Measurements from ENCODE around the gene ZNF491.
A peak's percentile ranks its signal among the peaks of the same experiment; 100 is the strongest.
"Not testable (repeated sequence)": the region's sequence is repeated elsewhere in the genome, so short reads cannot be mapped to it uniquely, and the experiment has no call there.

The ZNF491 gene

DNA sequence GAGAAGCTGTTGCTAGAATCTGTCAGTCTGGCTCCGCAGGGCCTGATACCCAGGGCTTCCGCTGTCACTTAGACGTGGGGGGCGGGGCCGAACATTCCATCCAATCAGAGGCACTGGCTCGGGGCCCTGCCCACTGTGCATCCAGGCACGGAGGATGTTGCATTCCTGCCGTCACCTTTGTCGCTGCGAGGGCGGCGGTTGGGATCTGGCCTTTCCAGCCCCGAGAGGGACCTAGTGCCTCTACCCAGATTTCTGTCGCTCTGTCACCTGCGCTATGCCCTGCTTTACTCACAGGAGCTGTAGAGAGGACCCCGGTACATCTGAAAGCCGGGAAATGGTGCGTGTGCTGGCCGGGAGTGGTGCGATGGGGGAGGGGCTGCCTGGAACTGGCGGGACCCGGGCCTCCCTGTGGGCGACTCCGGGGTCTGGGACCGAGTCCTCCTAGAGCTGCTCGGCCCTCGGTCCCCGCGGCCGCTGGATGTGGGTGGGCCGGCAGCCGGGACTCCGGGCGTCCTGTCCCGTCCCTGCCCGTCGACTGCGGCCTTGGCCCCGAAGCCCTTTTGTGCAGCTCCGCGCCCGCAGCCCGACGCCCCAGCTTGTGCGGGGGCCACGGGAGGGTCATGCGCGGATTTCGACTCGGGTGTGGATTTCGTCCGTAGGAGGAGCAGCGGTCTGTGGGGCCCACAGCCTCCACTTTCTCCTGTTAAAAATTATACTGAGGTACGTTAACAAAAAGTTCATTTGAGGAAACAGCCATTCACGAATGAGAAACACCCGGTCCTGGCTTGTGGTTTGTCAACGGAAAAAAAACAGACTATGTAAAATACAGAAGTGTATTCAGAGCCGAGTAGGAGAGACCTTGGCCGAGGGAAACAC lies 50.5 kb downstream of the ZNF491 start, which contains the start of gene ZNF439:
Gene ZNF439, plus strand, starts transcription at position 133 of the 876 bp plus-strand sequence. Its CDS starts 142 bp downstream, at position 275.
- Histone ChIP-seq H3K27ac (peak within 1 kb of the TSS; percentile 74 to 76), H3K27me3 (no peaks in the 10 kb centered on the region), H3K4me1 (peaks cover 0 to 23% (median 11%) of the 10 kb centered on the region in 4 donors), H3K9me3 (peaks cover 0 to 13% (median 5%) of the 10 kb centered on the region in 3 donors), H3K4me3 (peak within 1 kb of the TSS; percentile 65 to 78), H3K36me3 (peaks cover 5 to 10% (median 6%) of the 10 kb centered on the region in 3 donors)
- intact Hi-C loops (cut with DNase I; ENCODE audit: low total_unique reads), result no loop called here
- TF ChIP-seq, protein P1, sequence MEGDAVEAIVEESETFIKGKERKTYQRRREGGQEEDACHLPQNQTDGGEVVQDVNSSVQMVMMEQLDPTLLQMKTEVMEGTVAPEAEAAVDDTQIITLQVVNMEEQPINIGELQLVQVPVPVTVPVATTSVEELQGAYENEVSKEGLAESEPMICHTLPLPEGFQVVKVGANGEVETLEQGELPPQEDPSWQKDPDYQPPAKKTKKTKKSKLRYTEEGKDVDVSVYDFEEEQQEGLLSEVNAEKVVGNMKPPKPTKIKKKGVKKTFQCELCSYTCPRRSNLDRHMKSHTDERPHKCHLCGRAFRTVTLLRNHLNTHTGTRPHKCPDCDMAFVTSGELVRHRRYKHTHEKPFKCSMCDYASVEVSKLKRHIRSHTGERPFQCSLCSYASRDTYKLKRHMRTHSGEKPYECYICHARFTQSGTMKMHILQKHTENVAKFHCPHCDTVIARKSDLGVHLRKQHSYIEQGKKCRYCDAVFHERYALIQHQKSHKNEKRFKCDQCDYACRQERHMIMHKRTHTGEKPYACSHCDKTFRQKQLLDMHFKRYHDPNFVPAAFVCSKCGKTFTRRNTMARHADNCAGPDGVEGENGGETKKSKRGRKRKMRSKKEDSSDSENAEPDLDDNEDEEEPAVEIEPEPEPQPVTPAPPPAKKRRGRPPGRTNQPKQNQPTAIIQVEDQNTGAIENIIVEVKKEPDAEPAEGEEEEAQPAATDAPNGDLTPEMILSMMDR (IDR thresholded peaks at IDR 0.05), result no peak
- DNase-seq, result peak; percentile 94 to 95

DNA sequence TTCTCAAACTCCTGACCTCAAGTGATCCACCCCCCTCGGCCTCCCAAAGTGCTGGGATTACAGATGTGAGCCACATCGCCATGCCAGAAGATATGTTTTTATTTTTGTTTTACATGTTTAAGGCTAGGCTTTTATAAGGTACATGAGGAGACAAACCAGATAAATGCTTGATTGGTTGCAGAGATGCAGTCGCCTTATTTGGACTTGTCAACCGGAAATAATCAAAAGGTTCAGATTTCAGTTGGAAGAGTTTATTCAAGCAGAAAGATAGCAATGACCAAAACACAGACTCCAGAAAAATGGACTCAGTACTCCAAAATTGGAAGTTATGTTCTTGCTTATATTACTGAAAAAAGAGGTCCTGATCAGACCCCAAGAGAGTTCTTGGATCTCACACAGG lies 52.0 kb downstream of the ZNF491 start:
- Histone ChIP-seq H3K36me3 (peaks cover 10 to 19% (median 13%) of the 10 kb centered on the region in 3 donors), H3K9me3 (peaks cover 0 to 11% (median 5%) of the 10 kb centered on the region in 3 donors), H3K4me1 (peaks cover 0 to 23% (median 11%) of the 10 kb centered on the region in 4 donors)
- DNase-seq; H3K4me3 ChIP-seq; intact Hi-C loops (cut with DNase I; ENCODE audit: low total_unique reads); H3K27me3 ChIP-seq; H3K27ac ChIP-seq: not testable (repeated sequence)

DNA sequence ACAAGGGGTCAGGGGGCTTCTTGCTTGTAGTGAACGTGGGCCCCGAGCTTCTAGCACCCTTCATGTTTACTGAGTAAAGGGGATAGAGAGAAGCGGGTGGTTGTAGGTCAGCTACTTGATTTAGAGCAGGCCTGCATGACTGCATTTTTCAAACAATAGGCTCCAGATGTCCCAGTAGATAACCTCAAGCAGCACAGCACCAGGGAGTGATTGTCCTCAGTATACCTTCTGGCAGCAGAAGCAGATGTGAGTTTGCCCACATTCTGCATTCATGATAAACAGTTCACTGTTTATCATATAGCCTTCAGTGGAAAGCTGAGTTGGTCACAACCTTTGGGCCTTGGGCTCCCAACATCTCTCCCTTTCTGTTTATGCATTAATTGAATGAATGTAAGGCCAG lies 55.0 kb downstream of the ZNF491 start:
- Histone ChIP-seq H3K4me1 (peaks cover 0 to 19% (median 9%) of the 10 kb centered on the region in 4 donors), H3K9me3 (peaks cover 0 to 33% (median 14%) of the 10 kb centered on the region in 3 donors), H3K27me3 (no peaks in the 10 kb centered on the region), H3K4me3 (no peak overlapping the region), H3K36me3 (peaks cover 18 to 35% (median 19%) of the 10 kb centered on the region in 3 donors), H3K27ac (no peak overlapping the region)
- intact Hi-C loops (cut with DNase I; ENCODE audit: low total_unique reads), result no loop called here
- TF ChIP-seq, protein P1 (IDR thresholded peaks at IDR 0.05), result no peak
- DNase-seq, result no peak

DNA sequence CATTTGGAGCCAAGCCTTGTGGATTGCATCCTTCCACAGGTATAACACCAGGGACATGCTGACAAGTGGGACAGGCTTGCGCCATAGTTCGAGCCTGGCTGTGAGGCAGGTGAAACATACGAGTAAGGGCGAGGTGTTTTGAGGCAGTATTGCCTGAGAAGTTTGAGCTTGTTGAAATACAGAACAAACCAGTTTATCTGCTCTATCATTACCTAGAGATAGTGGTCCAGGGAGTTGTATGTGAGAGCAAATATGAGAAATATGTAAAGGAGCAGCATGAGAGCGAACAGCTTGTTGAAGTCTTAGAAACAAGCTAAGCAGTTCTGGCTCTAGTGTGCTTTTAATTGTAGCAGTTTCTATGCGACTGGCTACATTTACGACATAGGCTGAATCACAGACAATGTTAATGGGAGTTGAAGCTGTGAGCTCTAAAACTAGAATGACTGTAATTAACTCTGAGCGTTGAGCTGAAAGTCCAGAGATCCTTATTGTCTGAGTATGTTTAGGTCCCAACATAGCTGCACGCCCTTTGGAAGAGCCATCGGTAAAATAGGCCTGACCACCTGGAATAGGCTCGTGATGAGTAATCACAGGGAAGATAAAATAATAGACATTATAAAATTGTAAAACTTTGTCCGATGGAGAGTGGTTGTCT lies 58.4 kb downstream of the ZNF491 start:
- Histone ChIP-seq H3K4me3 (no peak overlapping the region), H3K36me3 (peaks cover 19 to 65% (median 34%) of the 10 kb centered on the region in 3 donors), H3K27ac (no peak overlapping the region), H3K4me1 (no peaks in the 10 kb centered on the region), H3K9me3 (peaks cover 0 to 66% (median 40%) of the 10 kb centered on the region in 3 donors), H3K27me3 (no peaks in the 10 kb centered on the region)
- TF ChIP-seq, protein P1 (IDR thresholded peaks at IDR 0.05), result no peak
- intact Hi-C loops (cut with DNase I; ENCODE audit: low total_unique reads), result no loop called here
- no peak for DNase-seq

Data from tibial artery (tissue), 4 donors.